K562 (cell line): ENCODE measurements around the gene CELA3A. TPM values are rescaled to one million over a fixed set of nuclear protein-coding genes. Genes with fewer than 3 reads are reported as not detected.

Experiments used
- CEBPB ChIP-seq: fragments of 450-650 bp; IDR thresholded peaks from 2 replicates; pipeline ENCODE4 v1.6.1; 2016; ENCODE audit warnings: missing genetic modification characterization, missing compliant biosample characterization
- DMBX1 ChIP-seq: fragments of 250-450 bp; sonication (Bioruptor Pico); IDR thresholded peaks from 2 replicates; pipeline ENCODE4 v1.8.0; 2022; ENCODE audit warnings: inconsistent platforms, mild to moderate bottlenecking, moderate library complexity, borderline replicate concordance
- GTF2E2 ChIP-seq: fragments of 200-800 bp; sonication (Bioruptor generic); IDR thresholded peaks from 2 replicates; pipeline ENCODE4 v1.6.1; 2016; ENCODE audit warnings: missing genetic modification characterization, missing compliant biosample characterization
- KDM1A ChIP-seq, 2 experiments: fragments of 450-650 bp; IDR thresholded peaks; 2 replicates each; pipeline ENCODE4 v1.6.1; 2016; ENCODE audit warnings: mild to moderate bottlenecking in 2 of 2
- PHF21A ChIP-seq: fragments of 450-650 bp; IDR thresholded peaks from 2 replicates; pipeline ENCODE4 v1.6.1; 2017; ENCODE audit warnings: low read depth, borderline replicate concordance
- RBM22 ChIP-seq: fragments of 200-400 bp; formaldehyde crosslinking; IDR thresholded peaks from 2 replicates; pipeline ENCODE4 v1.6.1; 2018; ENCODE audit warnings: low read length, low read depth; ENCODE audit not compliant: poor library complexity, severe bottlenecking
- SLC30A9 ChIP-seq: fragments of 250-450 bp; sonication (Bioruptor Pico); IDR thresholded peaks from 2 replicates; pipeline ENCODE4 v1.8.0; 2022; ENCODE audit warnings: mild to moderate bottlenecking, moderate library complexity
- SRF ChIP-seq, 2 experiments: fragments of 250-450, 450-650 bp in 1 of 2; sonication (Bioruptor Pico) in 1 of 2; sonication (generic) in 1 of 2; formaldehyde crosslinking; IDR thresholded peaks; 2 replicates each; pipeline versions ENCODE4 v1.5.0 to v1.5.1; 2020 to 2022; ENCODE audit warnings: mild to moderate bottlenecking in 1 of 2, missing genetic modification reagents in 1 of 2
- TSC22D4 ChIP-seq: fragments of 450-650 bp; IDR thresholded peaks from 2 replicates; pipeline ENCODE4 v1.6.1; 2016; ENCODE audit warnings: missing genetic modification characterization, missing biosample characterization, control low read depth
- ZNF274 ChIP-seq: IDR thresholded peaks from 2 replicates; pipeline ENCODE4 v1.6.1; 2011; ENCODE audit warnings: low read depth, mild to moderate bottlenecking, low read length, moderate library complexity, borderline replicate concordance
- ZNF609 ChIP-seq: sonication (generic); formaldehyde crosslinking; IDR thresholded peaks from 2 replicates; pipeline ENCODE4 v1.8.1; 2023; ENCODE audit warnings: missing genetic modification reagents, mild to moderate bottlenecking, borderline replicate concordance
- ZNF740 ChIP-seq, 3 experiments: fragments of 200-800 bp in 1 of 3; sonication (Bioruptor generic) in 1 of 3; sonication (generic) in 1 of 3; formaldehyde crosslinking in 1 of 3; IDR thresholded peaks; 2 replicates each; pipeline versions ENCODE4 v1.6.1 to v1.8.0; 2016 to 2022; ENCODE audit warnings: mild to moderate bottlenecking in 2 of 3, missing compliant biosample characterization in 2 of 3, missing genetic modification characterization in 2 of 3, missing genetic modification reagents in 1 of 3
- polyA plus RNA-seq, 8 experiments: library from polyadenylated mRNA; depleted of rRNA in 4 of 8; stranded (reverse) in 5 of 8; unstranded in 3 of 8; fragments of >200 nt; fragmentation: Nextera tagmentation in 2 of 8; fragmentation: Illumina TruSeq in 1 of 8; extraction: Ambion mirVana in 2 of 8; extraction: Trizol in 1 of 8; gene quantifications; 2 replicates each; pipeline versions ENCODE4 v1.2.1 to v1.2.3, GENCODE V29; 2011 to 2014; ENCODE audit warnings: inconsistent platforms in 1 of 8, missing spikeins in 1 of 8
- total RNA-seq, 7 experiments: library from RNA; depleted of rRNA in 6 of 7; stranded (reverse); fragments of >200 nt in 6 of 7; fragmentation: Illumina TruSeq in 2 of 7; extraction: Trizol in 2 of 7; gene quantifications; 2 replicates each; pipeline versions ENCODE4 v1.2.1 to v1.2.3, GENCODE V29; 2011 to 2021; ENCODE audit warnings: low replicate concordance in 1 of 7
- TF ChIP-seq, protein P1 (sequence below): fragments of 450-650 bp; IDR thresholded peaks from 2 replicates; pipeline ENCODE4 v1.6.1; 2017; ENCODE audit warnings: mild to moderate bottlenecking, moderate library complexity

Gene CELA3A
- total and polyA plus RNA-seq, 9 of the 15 experiments (the other 6 are each of a cell fraction or from before 2014, with no cell fraction given): 5.4 TPM; not detected in 8

DNA sequence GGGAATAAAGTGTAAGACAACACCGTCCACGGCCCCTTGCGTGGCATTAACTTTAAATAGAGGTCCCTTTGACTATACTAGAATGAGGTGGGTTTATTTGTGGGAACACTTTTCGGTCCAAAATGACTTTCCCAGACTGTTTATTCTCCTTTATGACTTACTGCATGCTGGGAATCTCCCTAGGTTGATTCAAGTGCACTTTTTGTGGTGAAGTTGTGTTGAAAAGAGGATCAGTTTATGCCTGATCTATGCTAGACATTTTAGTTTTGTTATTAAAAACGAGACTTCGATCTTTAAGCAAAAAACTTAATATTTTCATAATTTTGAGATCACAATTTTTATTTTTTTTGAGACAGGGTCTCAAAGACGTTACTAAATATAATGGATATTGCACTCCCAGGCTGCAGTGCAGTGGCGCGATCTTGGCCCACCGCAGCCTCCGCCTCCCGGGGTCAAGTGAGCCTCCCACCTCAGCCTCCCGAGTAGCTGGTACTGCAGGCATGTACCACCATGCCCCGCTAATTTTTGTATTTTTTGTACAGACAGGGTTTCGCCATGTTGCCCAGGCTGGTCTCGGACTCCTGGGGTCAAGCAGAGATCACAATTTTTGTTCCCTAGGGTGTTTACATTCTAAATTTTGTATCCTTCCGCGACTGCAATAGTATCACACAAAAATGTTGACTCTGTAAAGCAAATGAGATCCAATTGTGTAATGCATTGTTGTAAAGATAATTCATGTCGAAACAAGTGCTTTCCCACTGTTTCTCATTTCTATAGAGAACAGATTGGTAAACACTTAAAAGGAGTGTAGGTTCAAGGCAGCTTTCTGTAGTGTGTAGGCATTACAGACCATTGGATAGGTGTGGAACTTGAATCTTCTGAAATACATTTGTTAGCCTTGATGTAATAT, 52.7 kb downstream of the CELA3A start (continued):
- TF ChIP-seq DMBX1 (CRISPR knock-in tag) (no peak), KDM1A (IDR thresholded peaks at IDR 0.05) (peak; percentile 14 to 46; a peak in 1 of 4 replicates), PHF21A (no peak), ZNF740 (CRISPR knock-in tag; IDR thresholded peaks at IDR 0.05) (no peak), ZNF740 (tag; IDR thresholded peaks at IDR 0.05) (no peak), TSC22D4 (tag) (no peak), ZNF609 (CRISPR knock-in tag) (no peak), SLC30A9 (CRISPR knock-in tag) (no peak), RBM22 (no peak), CEBPB (tag) (peak; percentile 63; the same call in 1 of the 2 replicates), GTF2E2 (no peak), SRF (CRISPR knock-in tag; IDR thresholded peaks at IDR 0.05) (no peak), ZNF274 (no peak)
- TF ChIP-seq, protein P1, sequence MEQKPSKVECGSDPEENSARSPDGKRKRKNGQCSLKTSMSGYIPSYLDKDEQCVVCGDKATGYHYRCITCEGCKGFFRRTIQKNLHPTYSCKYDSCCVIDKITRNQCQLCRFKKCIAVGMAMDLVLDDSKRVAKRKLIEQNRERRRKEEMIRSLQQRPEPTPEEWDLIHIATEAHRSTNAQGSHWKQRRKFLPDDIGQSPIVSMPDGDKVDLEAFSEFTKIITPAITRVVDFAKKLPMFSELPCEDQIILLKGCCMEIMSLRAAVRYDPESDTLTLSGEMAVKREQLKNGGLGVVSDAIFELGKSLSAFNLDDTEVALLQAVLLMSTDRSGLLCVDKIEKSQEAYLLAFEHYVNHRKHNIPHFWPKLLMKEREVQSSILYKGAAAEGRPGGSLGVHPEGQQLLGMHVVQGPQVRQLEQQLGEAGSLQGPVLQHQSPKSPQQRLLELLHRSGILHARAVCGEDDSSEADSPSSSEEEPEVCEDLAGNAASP: no peak
- TF ChIP-seq, all 486 proteins: peak for 16
